ENCODE data around the gene C1QTNF8.

Gene C1QTNF8

GRCh38 chr16:1132431-1132830, 36.4 kb upstream of the C1QTNF8 start:
- TF ChIP-seq, protein P1, sequence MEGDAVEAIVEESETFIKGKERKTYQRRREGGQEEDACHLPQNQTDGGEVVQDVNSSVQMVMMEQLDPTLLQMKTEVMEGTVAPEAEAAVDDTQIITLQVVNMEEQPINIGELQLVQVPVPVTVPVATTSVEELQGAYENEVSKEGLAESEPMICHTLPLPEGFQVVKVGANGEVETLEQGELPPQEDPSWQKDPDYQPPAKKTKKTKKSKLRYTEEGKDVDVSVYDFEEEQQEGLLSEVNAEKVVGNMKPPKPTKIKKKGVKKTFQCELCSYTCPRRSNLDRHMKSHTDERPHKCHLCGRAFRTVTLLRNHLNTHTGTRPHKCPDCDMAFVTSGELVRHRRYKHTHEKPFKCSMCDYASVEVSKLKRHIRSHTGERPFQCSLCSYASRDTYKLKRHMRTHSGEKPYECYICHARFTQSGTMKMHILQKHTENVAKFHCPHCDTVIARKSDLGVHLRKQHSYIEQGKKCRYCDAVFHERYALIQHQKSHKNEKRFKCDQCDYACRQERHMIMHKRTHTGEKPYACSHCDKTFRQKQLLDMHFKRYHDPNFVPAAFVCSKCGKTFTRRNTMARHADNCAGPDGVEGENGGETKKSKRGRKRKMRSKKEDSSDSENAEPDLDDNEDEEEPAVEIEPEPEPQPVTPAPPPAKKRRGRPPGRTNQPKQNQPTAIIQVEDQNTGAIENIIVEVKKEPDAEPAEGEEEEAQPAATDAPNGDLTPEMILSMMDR (conservative IDR thresholded peaks at IDR 0.05): no peak
- no peak for TF ChIP-seq ZFX (IDR thresholded peaks at IDR 0.05)
- no peak overlapping the region for H3K27ac ChIP-seq

DNA sequence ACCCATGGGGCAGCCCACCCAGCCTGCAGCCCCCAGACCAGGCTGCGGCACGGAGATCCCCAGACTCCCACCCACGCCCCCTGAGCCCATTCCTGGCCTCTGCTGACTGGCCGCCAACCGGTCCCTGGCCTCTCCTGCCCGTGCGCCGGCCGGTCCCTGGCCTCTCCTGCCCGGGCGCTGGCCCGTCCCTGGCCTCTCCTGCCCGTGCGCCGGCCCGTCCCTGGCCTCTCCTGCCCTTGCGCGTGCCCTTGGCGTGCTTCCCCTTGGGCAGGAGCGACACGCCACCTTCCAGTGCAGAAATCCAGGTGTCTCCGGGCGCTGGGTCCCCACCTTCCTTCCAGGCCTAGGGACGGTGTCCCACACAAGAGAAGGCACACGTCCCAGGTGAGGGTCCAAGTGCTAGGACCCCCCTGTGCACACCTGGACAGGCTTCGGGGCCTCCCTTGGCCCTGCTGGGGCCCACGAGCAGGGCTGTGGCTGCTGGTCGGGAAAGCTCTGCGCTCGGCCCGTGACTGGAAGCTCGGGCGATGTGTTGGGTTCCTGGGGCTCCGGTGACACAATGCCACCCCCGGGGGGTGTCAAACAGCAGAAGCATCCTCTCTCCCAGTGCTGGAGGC, 35.4 kb upstream of the C1QTNF8 start:
- no peak for TF ChIP-seq ZFX (IDR thresholded peaks at IDR 0.05)
- TF ChIP-seq, protein P1 (conservative IDR thresholded peaks at IDR 0.05): no peak
- H3K27ac ChIP-seq: no peak overlapping the region

DNA sequence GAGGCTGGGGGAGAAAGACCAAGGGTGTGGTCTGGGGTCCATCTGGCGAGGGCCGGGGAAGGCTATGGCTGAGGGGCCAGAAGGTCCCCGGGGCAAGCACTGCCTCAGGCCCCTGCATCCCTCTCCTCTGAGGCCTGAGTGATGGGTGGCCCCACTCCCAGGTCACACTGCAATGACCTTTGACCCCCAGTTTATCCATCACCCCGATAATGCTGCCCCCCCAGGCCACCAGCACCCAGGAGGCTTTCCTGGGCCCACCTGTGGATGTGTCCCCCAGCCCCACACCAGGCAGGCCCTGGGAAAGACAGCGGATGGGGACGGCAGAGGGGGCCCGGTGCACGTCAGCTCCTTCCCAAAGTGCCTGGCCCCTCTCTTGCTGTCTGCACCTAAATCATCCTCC, 34.3 kb upstream of the C1QTNF8 start:
- no peak overlapping the region for H3K27ac ChIP-seq
- TF ChIP-seq, protein P1 (conservative IDR thresholded peaks at IDR 0.05): no peak
- TF ChIP-seq ZFX (IDR thresholded peaks at IDR 0.05): no peak

GRCh38 chr16:1129106-1129960, 33.3 kb upstream of the C1QTNF8 start:
- TF ChIP-seq, protein P1 (conservative IDR thresholded peaks at IDR 0.05): no peak
- TF ChIP-seq ZFX (IDR thresholded peaks at IDR 0.05): no peak
- H3K27ac ChIP-seq: no peak overlapping the region

DNA sequence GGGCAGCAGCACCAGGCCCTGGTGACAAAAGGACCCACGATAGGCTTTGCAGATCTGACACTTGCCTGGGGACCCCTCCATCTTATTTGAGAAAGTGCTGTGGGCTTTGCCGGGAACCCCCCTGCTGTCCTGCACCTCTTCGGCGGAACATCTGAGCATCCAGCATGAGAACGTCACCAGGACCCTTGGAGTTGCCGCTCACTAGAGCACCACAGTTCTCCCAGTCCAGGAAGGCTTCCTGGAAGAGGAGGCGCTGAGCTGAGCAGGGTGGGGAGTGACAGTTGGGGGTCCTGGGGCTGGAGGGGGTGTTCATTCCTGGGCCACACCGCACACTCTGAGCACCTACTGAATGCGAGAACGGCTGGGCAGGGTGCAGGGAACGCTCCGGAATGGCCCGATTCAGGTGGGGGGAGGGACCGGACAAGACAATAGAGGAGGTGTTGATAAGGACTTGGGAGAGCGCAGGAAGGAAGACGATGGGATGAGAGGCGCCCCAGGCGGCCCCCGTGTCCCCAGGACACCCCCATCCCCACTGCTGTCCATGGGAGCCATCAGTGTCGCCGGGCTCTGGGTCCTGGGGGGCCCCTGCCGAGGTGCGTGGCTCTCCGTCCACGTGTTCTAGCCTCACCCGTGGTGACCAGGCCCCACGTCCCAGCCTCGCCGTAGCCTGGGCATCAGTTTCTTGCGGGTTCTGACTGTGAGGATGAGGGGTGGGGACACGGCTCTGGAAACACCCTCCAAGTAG, 32.1 kb upstream of the C1QTNF8 start:
- TF ChIP-seq, protein P1 (conservative IDR thresholded peaks at IDR 0.05): no peak
- no peak for TF ChIP-seq ZFX (IDR thresholded peaks at IDR 0.05)

GRCh38 chr16:1127101-1127500, 31.1 kb upstream of the C1QTNF8 start:
- no peak for TF ChIP-seq ZFX (IDR thresholded peaks at IDR 0.05)
- TF ChIP-seq, protein P1 (conservative IDR thresholded peaks at IDR 0.05): no peak
- no peak overlapping the region for H3K27ac ChIP-seq

More for the DNA sequence above, 32.1 kb upstream of the C1QTNF8 start:
- no peak overlapping the region for H3K27ac ChIP-seq

DNA sequence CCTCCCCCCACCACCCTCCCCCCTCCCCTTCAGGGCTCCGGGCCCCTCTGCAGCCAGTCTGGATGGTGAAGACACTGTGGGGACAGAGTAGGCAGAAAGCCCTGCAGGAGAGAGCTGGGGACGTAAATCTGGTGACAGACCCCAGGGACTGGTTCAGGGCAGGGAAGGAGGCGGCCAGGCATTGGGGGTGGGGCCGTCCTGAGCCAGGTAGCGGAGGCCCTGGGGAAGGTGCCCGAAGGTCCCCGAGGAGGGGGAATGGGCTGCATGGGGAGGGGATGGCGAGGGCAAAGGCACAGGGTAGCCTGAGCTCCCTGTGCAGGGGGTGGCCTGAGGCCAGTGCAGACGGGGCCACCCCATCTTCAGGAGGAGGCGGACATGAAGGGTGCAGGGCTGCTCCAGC, 30.5 kb upstream of the C1QTNF8 start:
- TF ChIP-seq ZFX (IDR thresholded peaks at IDR 0.05): no peak
- TF ChIP-seq, protein P1 (conservative IDR thresholded peaks at IDR 0.05): no peak
- H3K27ac ChIP-seq: no peak overlapping the region
